Measurements from ENCODE around the gene SASH1.

- TF ChIP-seq CTCF (IDR thresholded peaks at IDR 0.05; ENCODE audit: poor library complexity) (no peak), EZH2 (IDR thresholded peaks at IDR 0.05; ENCODE audit: borderline replicate concordance) (no peak), EZH2phosphoT487 (IDR thresholded peaks at IDR 0.05; ENCODE audit: low read depth, severe bottlenecking, unreplicated experiment) (no peak)
Observed at GRCh38 chr6:148591656-148592055, 249.0 kb downstream of the SASH1 start.
